Gastrocnemius medialis (tissue), 4 donors: ENCODE data around the gene DDX23.

ENCODE experiments used
- CTCF ChIP-seq, 5 experiments: fragments of 450-650 bp in 3 of 5; fragments of 200-600 bp in 2 of 5; sonication (generic) in 2 of 5; IDR thresholded peaks in 4 of 5; conservative IDR thresholded peaks in 1 of 5; 1 replicate in 4 of 5; 2 replicates in 1 of 5; pipeline ENCODE4 v1.5.1; 2016 to 2019; ENCODE audit warnings: antibody characterized with exemption in 5 of 5, mild to moderate bottlenecking in 3 of 5, moderate library complexity in 3 of 5
- POLR2A ChIP-seq, 2 donors: fragments of 450-650 bp; IDR thresholded peaks; one replicate each; pipeline ENCODE4 v1.6.1; 2017; ENCODE audit warnings: antibody characterized with exemption in 2 of 2, mild to moderate bottlenecking in 2 of 2, moderate library complexity in 2 of 2

DNA sequence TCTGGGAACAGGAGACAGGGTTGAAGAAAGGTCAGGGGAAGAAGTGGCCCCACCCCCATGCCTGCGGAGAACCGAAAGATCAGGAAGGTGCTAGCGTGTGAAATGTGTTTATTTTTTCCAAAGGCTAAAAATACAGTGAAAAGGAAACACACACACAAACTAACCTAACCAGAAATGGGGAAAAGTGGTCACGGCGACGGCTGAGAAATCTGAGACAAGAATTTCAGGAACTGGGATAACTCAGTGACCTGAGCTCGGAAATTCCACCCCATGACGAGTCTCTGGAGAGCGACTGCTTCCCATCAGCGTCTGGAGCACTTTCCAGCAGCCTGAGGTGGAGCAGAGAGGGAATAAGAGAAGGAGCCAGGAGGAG is 30.3 kb upstream of the DDX23 start:
- TF ChIP-seq POLR2A (IDR thresholded peaks at IDR 0.05): no peak
- TF ChIP-seq CTCF (IDR thresholded peaks at IDR 0.05 in 4 of 5, conservative IDR thresholded peaks at IDR 0.05 in 1 of 5): no peak
